Parathyroid adenoma (tissue), 2 donors: ENCODE data around the gene GNA12.

ENCODE experiments used
- H2AFZ ChIP-seq: fragments of 300-600 bp; sonication (generic); one replicate; pipeline ENCODE4 v1.7.0; 2017; ENCODE audit warnings: antibody characterized with exemption, mild to moderate bottlenecking
- H3K27ac ChIP-seq: fragments of 300-600 bp; sonication (generic); one replicate; pipeline ENCODE4 v1.7.0; 2017
- H3K27me3 ChIP-seq: fragments of 300-600 bp; sonication (generic); one replicate; pipeline ENCODE4 v1.7.0; 2017; ENCODE audit warnings: low read length; ENCODE audit not compliant: control insufficient read depth, insufficient read depth
- H3K36me3 ChIP-seq: fragments of 300-600 bp; sonication (generic); one replicate; pipeline ENCODE4 v1.7.0; 2017; ENCODE audit warnings: low read length; ENCODE audit not compliant: control insufficient read depth, insufficient read depth
- H3K4me1 ChIP-seq: fragments of 300-600 bp; sonication (generic); one replicate; pipeline ENCODE4 v1.7.0; 2017; ENCODE audit warnings: control low read depth
- H3K4me2 ChIP-seq: fragments of 300-600 bp; sonication (generic); one replicate; pipeline ENCODE4 v1.7.0; 2017; ENCODE audit warnings: low read length
- H3K4me3 ChIP-seq: fragments of 300-600 bp; sonication (generic); one replicate; pipeline ENCODE4 v1.7.0; 2017; ENCODE audit warnings: low read depth, low read length
- H3K79me2 ChIP-seq: fragments of 300-600 bp; sonication (generic); one replicate; pipeline ENCODE4 v1.7.0; 2017; ENCODE audit warnings: control low read depth
- H3K9ac ChIP-seq: fragments of 300-600 bp; sonication (generic); one replicate; pipeline ENCODE4 v1.7.0; 2017; ENCODE audit warnings: mild to moderate bottlenecking
- H3K9me3 ChIP-seq: fragments of 300-600 bp; sonication (generic); one replicate; pipeline ENCODE4 v1.7.0; 2017; ENCODE audit warnings: low read length; ENCODE audit not compliant: control insufficient read depth
- TF ChIP-seq, protein P1 (sequence below): fragments of 300-600 bp; sonication (generic); IDR thresholded peaks from one replicate; pipeline ENCODE4 v1.7.0; 2017; ENCODE audit warnings: antibody characterized with exemption, mild to moderate bottlenecking
- donor health status: primary hyperparathyroidism.

GNA12 gene

DNA sequence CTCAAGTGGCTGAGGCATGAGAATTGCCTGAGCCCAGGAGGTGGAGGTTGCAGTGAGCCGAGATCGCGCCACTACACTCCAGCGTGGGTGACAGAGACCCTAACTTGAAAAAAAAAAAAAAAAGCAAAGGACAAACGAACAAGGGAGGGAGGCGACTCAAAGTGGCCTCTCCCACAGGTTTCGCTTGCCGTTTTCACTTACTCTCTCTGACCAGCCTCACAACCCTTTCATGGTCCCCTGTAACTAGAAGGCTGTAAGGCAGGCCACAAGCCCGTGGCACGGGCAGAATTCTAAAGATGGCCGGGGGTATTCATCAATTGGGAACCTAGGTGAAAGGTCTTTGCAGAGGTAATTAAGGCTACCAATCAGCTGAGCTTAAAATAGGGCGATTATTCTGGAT, 25.5 kb downstream of the GNA12 start:
- Histone ChIP-seq H3K9me3 (no peaks in the 10 kb centered on the region), H3K4me1 (no peaks in the 10 kb centered on the region), H3K4me2 (no peak overlapping the region), H3K27ac (no peak overlapping the region), H3K4me3 (no peak overlapping the region), H3K27me3 (no peaks in the 10 kb centered on the region), H3K9ac (no peak overlapping the region), H2AFZ (no peak overlapping the region), H3K79me2 (peaks cover 53% of the 10 kb centered on the region), H3K36me3 (no peaks in the 10 kb centered on the region)
- TF ChIP-seq, protein P1, sequence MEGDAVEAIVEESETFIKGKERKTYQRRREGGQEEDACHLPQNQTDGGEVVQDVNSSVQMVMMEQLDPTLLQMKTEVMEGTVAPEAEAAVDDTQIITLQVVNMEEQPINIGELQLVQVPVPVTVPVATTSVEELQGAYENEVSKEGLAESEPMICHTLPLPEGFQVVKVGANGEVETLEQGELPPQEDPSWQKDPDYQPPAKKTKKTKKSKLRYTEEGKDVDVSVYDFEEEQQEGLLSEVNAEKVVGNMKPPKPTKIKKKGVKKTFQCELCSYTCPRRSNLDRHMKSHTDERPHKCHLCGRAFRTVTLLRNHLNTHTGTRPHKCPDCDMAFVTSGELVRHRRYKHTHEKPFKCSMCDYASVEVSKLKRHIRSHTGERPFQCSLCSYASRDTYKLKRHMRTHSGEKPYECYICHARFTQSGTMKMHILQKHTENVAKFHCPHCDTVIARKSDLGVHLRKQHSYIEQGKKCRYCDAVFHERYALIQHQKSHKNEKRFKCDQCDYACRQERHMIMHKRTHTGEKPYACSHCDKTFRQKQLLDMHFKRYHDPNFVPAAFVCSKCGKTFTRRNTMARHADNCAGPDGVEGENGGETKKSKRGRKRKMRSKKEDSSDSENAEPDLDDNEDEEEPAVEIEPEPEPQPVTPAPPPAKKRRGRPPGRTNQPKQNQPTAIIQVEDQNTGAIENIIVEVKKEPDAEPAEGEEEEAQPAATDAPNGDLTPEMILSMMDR = no peak

DNA sequence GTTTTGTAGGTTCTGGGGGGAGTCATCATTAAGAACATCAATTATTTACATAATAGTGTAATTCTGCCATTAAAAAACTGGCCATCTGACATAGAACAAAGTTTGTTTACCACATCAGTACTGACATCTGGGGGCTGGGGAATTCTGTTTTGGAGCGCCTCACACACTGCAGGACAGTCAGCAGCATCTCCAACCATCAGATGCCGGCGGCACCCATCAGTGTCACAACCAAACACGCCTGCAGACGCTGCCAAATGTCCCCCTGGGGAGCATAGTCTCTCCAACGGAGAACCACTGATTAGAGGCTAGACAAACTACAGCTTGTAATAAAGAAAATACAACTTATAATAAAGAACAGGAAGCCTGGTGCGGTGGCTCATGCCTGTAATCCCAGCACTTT, 26.0 kb downstream of the GNA12 start:
- no peaks in the 10 kb centered on the region for H3K27me3 ChIP-seq
- H2AFZ ChIP-seq = no peak overlapping the region
- no peak overlapping the region for H3K9ac ChIP-seq
- no peak overlapping the region for H3K4me3 ChIP-seq
- H3K36me3 ChIP-seq = no peaks in the 10 kb centered on the region
- no peak overlapping the region for H3K4me2 ChIP-seq
- no peaks in the 10 kb centered on the region for H3K9me3 ChIP-seq
- no peaks in the 10 kb centered on the region for H3K4me1 ChIP-seq
- no peak overlapping the region for H3K27ac ChIP-seq
- TF ChIP-seq, protein P1 = no peak
- H3K79me2 ChIP-seq = peaks cover 54% of the 10 kb centered on the region

DNA sequence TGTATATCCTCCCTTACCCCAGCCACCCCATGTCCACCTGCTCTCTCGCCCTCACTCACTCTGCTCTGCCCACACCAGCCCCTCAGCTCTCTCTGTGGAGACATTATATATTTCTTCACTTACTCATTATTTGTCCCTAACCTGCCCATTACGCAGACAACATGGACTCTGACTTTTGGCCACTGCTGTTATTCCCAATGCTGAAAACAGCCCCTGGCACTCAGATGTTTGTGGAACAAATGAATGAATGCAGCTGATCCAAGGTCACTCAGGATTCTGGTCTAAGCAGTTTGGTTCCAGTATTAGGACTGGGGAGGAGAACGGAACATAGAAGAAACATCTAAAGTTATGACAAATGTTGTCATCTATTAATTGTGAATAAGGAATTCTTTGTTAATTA, 26.7 kb downstream of the GNA12 start:
- Histone ChIP-seq H3K4me1 (no peaks in the 10 kb centered on the region), H3K36me3 (no peaks in the 10 kb centered on the region), H3K79me2 (peaks cover 53% of the 10 kb centered on the region), H3K27me3 (no peaks in the 10 kb centered on the region), H3K9me3 (no peaks in the 10 kb centered on the region), H3K4me2 (no peak overlapping the region), H3K4me3 (no peak overlapping the region), H2AFZ (no peak overlapping the region), H3K27ac (no peak overlapping the region), H3K9ac (no peak overlapping the region)
- TF ChIP-seq, protein P1 = no peak

GRCh38 chr7:2815875-2816245, 28.2 kb downstream of the GNA12 start:
- Histone ChIP-seq H3K27me3 (no peaks in the 10 kb centered on the region), H2AFZ (no peak overlapping the region), H3K9me3 (no peaks in the 10 kb centered on the region), H3K79me2 (peaks cover 56% of the 10 kb centered on the region), H3K27ac (no peak overlapping the region), H3K9ac (no peak overlapping the region), H3K4me2 (no peak overlapping the region), H3K36me3 (no peaks in the 10 kb centered on the region), H3K4me3 (no peak overlapping the region), H3K4me1 (no peaks in the 10 kb centered on the region)
- TF ChIP-seq, protein P1 = no peak

DNA sequence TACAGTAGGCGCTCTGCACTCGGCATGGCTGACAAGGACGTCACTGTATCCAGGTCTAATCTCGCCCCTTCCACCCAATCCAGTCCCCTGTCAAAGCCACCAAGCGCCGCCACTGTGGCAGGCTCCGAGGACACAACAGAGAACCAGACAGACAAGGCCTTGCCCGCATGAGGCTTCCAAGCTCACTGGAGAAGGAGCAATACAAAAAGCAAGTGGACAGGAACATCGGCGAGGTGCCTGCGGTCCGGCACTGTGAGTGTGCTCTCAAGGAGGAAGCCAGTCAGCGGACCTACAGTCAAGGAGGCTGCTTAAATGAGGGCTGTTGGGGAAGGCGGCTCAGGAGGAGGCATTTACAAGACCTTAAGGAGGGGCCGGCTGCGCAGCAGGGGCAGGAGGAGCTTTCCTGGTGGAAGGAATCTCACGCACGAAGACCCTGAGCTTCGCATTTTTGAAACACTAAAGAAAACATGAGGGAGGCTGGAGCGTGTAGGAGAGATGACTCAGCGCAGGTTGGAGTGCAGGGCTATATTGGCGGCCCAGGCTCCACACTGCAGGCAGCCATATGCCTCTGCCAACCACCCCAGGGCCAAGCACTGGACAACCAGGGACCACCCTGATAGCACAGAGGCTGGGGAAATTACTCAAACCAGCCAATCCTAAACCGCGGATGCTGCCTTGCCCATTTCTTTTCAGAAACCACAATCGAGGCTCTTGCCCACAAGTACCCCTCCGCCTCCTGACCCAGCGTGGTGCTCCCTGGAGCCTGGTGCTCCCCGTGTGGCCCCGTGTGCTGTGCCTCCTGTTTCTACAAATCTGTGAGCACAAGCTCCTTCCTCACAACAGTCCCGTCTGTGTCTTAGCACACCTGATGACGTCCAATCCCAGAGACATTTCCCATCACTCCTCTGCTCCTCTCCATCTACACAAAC, 28.9 kb downstream of the GNA12 start:
- Histone ChIP-seq H3K4me3 (no peak overlapping the region), H3K79me2 (peaks cover 61% of the 10 kb centered on the region), H3K27ac (no peak overlapping the region)

More for the DNA sequence above, 28.9 kb downstream of the GNA12 start:
- TF ChIP-seq, protein P1 = no peak
- no peak overlapping the region for H3K9ac ChIP-seq
- no peak overlapping the region for H3K4me2 ChIP-seq
- H3K4me1 ChIP-seq = no peaks in the 10 kb centered on the region
- no peaks in the 10 kb centered on the region for H3K9me3 ChIP-seq
- no peaks in the 10 kb centered on the region for H3K36me3 ChIP-seq
- H2AFZ ChIP-seq = no peak overlapping the region
- H3K27me3 ChIP-seq = no peaks in the 10 kb centered on the region
